SW480 (cell line): ENCODE measurements around the gene MYH8.
A peak's percentile ranks its signal among the peaks of the same experiment; 100 is the strongest.

Source experiments
- DNase-seq: peaks from one replicate; pipeline ENCODE4 v3.0.0-alpha.2; 2016; ENCODE audit warnings: low spot score

The MYH8 gene

DNA sequence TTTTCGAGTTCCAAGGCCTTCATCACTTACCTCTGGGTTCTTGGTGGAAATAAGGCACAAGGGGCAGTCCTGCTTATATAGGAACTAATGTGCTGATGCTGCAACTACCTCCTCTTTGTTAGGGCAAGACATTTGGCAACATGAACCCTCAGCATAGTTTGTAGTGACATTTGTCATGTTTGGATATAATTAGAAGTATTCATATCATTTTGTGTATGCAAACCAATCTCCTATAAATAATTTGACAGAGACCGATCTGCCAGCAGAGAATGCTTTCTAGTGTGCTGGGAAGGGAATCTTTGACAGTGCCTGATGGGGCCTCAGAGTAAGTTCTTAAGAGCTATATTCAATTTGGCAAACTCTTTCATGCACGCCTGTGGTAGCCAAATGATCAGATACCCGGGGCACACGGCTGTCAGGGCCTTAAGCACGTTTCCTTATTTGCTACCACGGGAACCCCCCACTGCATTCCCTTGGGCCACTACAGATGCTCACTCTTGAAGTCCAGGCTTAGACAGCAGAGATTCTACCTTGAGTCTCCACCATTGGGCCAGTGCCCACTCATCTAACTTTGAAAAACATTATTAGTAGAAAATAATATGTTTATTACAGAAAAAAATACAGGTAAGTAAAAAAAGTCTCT is at the start of gene MYH8:
Gene MYH8 (minus strand): TSS at position 51 of the 643 bp plus-strand sequence. CDS start 1,723 bp downstream, outside the sequence.
- DNase-seq = no peak

DNA sequence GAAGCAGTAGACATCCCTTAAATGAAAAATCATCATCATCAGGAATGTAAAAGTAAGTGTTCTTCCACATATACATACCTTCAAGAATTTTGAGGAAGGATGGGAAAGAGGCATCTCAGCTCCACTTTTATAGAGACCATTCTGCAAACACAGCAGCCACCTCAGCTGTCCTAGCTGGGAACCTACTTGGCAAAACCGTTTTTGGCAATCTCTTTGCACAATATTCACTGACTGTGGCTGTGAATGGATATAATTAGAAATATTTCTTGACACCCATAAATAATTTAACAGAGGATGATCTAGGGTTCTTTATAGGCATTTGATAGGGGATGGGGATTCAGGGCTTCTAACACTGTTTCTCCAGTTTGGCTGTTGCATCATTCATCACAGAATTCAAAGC is 47.7 kb upstream of the MYH8 start, which contains the start of gene MYH4:
Gene MYH4 (minus strand): TSS at position 101 of the 400 bp plus-strand sequence. CDS start 2,814 bp downstream, outside the sequence.
- DNase-seq = no peak

DNA sequence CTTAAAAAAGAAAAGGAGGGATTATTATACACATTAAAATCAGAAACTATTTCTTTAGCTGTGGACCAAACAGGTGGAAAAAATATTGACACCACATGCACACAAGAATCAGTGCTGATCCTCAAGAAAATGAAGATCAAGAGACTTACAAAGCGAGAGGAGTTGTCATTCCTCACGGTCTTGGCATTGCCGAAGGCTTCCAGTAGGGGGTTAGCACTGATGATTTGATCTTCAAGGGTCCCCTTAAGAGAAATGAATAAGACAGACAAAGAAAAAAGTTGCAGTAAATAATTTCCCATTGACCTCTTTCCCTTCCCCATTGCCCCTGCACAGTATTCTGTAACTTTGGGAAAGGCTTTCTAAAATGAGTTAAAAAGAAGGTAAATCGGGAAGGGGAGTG is 41.7 kb upstream of the MYH8 start:
- DNase-seq = no peak

DNA sequence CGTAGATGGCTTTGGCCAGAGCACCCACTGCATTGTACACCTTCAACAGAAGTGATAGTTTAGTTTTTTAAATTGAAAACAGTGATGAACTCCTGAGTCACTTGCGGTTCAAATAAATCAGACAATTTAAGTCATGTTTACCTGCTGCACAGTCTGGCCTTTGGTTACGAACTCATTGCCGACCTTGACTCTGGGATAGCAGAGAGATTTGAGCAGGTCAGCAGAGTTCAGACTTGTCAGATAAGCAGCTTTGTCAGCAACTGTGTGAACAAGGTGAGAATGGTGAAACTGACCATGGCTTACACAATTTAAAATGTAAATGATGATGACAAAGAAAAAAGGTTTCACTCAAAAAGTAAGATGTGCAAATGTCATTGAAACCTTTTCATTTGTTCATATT is 38.3 kb upstream of the MYH8 start:
- no peak for DNase-seq

GRCh38 chr17:10458701-10459100 is 37.0 kb upstream of the MYH8 start:
- no peak for DNase-seq

DNA sequence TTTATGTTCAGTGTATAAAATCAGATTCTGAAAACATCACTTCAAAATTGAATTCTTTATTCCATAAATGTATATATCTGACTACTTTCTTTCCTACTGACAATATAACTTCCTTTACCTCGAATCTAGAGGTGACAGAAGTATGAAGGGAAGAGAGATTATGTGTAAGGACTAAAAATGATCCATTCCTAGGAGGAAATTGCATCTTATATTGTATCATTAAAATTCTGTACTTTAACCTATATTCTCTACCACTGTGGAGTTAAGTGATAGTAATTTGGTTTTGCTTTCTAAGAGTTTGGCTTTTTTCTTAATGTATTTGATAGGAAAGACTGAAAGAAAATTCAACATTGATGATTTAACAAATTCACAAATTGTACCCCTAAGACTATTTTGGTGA is 36.2 kb upstream of the MYH8 start:
- no peak for DNase-seq

DNA sequence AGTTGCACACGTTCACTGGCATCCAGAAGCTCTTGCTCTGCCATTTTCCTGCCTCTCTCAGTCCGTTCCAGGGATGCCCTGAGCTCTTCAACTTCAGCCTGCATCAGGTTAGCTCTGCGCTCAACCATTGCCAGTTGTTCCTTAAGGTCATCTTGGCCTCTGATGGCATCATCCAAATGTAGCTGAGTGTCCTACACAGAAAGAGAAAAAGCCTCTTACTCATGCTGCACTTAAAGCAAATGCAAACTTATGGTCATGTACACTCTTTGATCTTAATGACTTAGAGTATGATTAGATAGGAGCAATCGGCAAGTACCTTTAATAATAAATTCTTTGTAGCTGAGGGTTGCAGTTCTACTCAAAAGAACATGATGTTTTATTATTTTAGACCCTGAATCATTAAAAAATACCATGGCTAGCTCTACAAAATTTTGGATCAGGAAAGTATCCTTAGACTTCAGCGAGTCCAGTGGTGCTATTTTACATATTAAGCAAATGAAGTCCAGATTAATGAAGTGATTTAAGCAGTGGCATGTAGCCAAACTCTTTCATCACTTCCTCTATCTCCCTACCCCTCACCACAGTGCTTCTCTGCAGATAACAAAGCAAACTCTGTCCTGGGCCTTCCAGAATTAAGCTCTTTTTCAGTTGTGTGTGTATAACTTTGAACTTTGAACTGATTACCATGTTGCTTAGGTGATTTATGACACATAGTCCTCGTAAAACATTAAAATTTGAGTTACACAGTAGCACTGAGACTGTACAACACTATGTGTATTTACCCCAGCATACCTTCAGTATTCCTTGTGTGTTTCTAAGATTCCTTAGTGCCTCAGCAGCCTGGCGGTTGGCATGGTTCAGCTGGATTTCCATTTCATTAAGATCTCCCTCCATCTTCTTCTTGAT is 25.5 kb upstream of the MYH8 start:
- peak; percentile 86 for DNase-seq

- no peak for DNase-seq
These were observed 18.1 kb upstream of the MYH8 start for GRCh38 chr17:10439816-10440215.

GRCh38 chr17:10435096-10435495 is 13.3 kb upstream of the MYH8 start:
- no peak for DNase-seq

- DNase-seq = no peak
These were observed 7.8 kb upstream of the MYH8 start for GRCh38 chr17:10429421-10430045.

DNA sequence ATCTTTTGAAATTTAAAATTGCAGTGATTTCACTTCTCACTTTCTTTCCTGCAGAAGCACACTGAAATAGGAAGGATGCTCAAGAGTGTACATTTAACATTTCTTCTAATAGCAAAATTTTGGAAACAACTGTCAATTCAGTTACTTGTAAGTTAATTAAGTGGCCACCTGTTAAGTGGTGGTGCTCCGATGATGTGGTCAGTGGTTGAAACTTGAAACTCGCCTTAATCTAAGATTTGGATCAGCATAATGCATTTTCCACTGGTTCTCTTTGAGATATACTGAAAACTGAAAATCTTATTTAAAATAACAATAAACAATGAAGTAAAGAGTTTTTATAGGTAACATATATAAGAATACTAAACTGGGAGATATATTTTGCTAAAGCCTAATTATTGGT is 7.0 kb upstream of the MYH8 start:
- no peak for DNase-seq

GRCh38 chr17:10421211-10421610 is 539 bp downstream of the MYH8 start:
- DNase-seq = no peak

GRCh38 chr17:10420811-10421210 is 939 bp downstream of the MYH8 start:
- peak; percentile 27 for DNase-seq

DNA sequence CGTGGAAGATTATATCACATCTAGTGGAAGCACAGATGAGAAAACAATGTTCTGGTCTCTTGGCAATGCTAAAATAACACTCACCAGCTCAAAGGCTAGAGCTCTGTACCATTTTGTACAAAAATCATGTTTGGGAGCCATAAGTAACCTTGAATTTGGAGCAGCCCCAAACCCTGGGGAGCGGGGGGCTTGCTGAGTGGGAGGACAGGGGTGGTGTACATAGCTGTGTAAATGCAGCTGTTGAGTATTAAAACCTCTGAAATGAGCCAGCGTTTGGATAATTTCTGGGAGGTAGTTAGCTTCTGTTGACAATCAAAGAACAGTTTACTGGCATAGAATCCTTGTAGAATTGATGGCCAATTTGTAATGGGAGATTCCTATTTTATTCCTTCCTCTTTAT is 4.3 kb downstream of the MYH8 start:
- no peak for DNase-seq

DNA sequence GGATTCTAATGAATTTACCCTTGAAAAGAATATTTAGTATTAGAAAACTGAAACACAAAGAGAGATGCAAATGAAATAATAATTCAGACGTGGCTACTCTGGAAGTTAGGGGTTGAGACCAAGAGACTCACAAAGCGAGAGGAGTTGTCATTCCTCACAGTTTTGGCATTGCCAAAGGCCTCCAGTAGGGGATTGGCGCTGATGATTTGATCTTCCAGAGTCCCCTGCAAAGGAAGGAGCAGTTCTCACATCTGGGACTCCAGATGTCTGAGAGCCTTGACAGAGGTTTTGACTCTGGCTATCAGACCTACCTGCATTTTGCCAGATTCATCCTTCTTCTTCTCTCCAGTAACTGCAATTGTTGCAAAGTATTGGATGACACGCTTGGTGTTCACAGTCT is 6.6 kb downstream of the MYH8 start:
- DNase-seq = no peak

GRCh38 chr17:10403589-10403988 is 18.2 kb downstream of the MYH8 start:
- no peak for DNase-seq

DNA sequence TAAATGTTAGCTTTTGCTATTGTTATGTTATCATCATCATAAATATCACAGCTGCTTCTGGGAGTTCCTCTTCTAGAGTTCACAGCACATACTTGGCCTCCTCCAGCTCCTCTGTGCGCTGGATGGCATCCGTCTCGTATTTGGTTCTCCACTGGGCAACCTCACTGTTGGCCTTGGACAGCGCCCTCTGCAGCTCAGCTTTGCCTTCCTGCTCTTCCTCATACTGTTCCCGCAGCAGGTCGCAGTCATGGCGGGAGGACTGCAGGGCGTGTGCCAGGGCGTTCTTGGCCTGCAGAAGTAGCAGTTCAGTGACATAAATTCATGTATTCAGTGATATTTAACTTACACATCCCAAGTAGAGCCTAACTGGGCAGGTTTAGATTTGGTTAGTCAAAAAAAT is 23.4 kb downstream of the MYH8 start:
- no peak for DNase-seq

DNA sequence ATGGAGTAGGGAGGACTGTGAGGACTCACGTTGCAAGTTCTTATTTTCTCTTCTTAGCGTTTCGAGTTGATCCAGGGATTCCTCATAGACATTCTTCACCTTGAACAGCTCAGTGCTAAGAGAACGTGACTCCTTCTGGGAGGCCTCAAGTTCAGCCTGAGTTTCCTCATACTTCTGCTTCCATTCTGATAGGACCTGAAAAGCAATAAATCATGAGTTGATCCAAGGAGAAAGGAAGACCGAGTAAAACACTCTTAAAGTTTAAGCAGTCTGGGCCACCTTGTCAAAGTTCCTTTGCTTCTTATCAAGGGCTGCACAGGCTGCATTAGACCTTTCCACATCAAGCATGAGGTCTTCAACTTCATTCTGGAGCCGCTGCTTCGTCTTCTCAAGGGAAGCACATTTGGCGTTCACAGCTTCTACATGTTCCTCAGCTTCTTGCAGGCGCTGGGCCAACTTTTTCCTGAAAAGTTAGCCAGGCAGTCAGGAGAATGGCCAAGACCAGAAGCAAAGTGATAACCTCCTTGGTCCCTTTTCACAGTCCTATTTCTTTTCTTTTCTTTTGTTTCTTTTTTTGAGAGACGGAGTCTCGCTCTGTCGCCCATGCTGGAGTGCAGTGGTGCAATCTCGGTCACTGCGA is 25.1 kb downstream of the MYH8 start:
- DNase-seq = no peak

GRCh38 chr17:10394201-10394887 is 27.4 kb downstream of the MYH8 start:
- no peak for DNase-seq

- DNase-seq = no peak
These were observed 28.9 kb downstream of the MYH8 start for GRCh38 chr17:10392880-10393279.

GRCh38 chr17:10385871-10386270 is 35.9 kb downstream of the MYH8 start:
- DNase-seq = no peak

GRCh38 chr17:10384175-10384574 is 37.6 kb downstream of the MYH8 start:
- no peak for DNase-seq
